K562 (cell line): ENCODE data around the gene NEUROG3.

ENCODE experiments used
- BHLHE40 ChIP-seq: IDR thresholded peaks from 2 replicates; pipeline ENCODE4 v1.6.1; 2011; ENCODE audit warnings: low read length, improper control_type of control experiment
- BRCA1 ChIP-seq, 2 experiments: fragments of 450-650 bp in 1 of 2; sonication (generic) in 1 of 2; formaldehyde crosslinking in 1 of 2; IDR thresholded peaks; 2 replicates each; pipeline versions ENCODE4 v1.5.0 to v1.6.1; 2017 to 2020; ENCODE audit warnings: mild to moderate bottlenecking in 1 of 2, missing genetic modification reagents in 1 of 2
- CBX5 ChIP-seq: IDR thresholded peaks from 2 replicates; pipeline ENCODE4 v1.6.1; 2014; ENCODE audit warnings: low read depth, borderline replicate concordance
- CTCF ChIP-seq, 3 experiments: IDR thresholded peaks in 2 of 3; conservative IDR thresholded peaks in 1 of 3; 2 replicates each; pipeline ENCODE4 v1.5.1; 2011 to 2012; ENCODE audit warnings: low read length in 3 of 3, mild to moderate bottlenecking in 3 of 3, control low read depth in 2 of 3, improper control_type of control experiment in 1 of 3, inconsistent platforms in 1 of 3, low read depth in 1 of 3, mixed read lengths in 1 of 3, moderate library complexity in 1 of 3; ENCODE audit not compliant: insufficient read depth in 2 of 3
- HDGF ChIP-seq: fragments of 450-650 bp; IDR thresholded peaks from 2 replicates; pipeline ENCODE4 v1.6.1; 2016
- PHF20 ChIP-seq: fragments of 450-650 bp; IDR thresholded peaks from 2 replicates; pipeline ENCODE4 v1.6.1; 2018; ENCODE audit not compliant: partially characterized antibody
- PHF21A ChIP-seq: fragments of 450-650 bp; IDR thresholded peaks from 2 replicates; pipeline ENCODE4 v1.6.1; 2017; ENCODE audit warnings: low read depth, borderline replicate concordance
- POLR2A ChIP-seq: fragments of 450-650 bp; conservative IDR thresholded peaks from 2 replicates; pipeline ENCODE4 v1.6.1; 2016
- SMARCA4 ChIP-seq: fragments of 450-650 bp; IDR thresholded peaks from 2 replicates; pipeline ENCODE4 v1.6.1; 2016
- TBP ChIP-seq: optimal IDR thresholded peaks from 2 replicates; pipeline ENCODE3; 2011; ENCODE audit warnings: low read depth, low read length, improper control_type of control experiment
- ZBTB7A ChIP-seq: IDR thresholded peaks from 2 replicates; pipeline ENCODE4 v1.6.1; 2011; ENCODE audit warnings: low read depth, mild to moderate bottlenecking, low read length, moderate library complexity, borderline replicate concordance; ENCODE audit not compliant: control insufficient read depth
- TF ChIP-seq, protein P1 (sequence below): fragments of 450-650 bp; conservative IDR thresholded peaks from 2 replicates; pipeline ENCODE4 v1.6.1; 2016; ENCODE audit warnings: missing genetic modification characterization, low read depth, mild to moderate bottlenecking, missing compliant biosample characterization, moderate library complexity
- TF ChIP-seq, protein P2 (sequence below): sonication (generic); formaldehyde crosslinking; IDR thresholded peaks from 2 replicates; pipeline ENCODE4 v1.5.0; 2020; ENCODE audit warnings: missing genetic modification reagents

GRCh38 chr10:69562731-69563254 is 10.4 kb downstream of the NEUROG3 start:
- no peak for TF ChIP-seq BRCA1 (IDR thresholded peaks at IDR 0.05)
- no peak for TF ChIP-seq BRCA1 (CRISPR knock-in tag; IDR thresholded peaks at IDR 0.05)
- TF ChIP-seq BHLHE40 = no peak
- no peak for TF ChIP-seq SMARCA4
- TF ChIP-seq PHF20 = no peak
- TF ChIP-seq PHF21A = no peak
- TF ChIP-seq CTCF (IDR thresholded peaks at IDR 0.05 in 2 of 3, conservative IDR thresholded peaks at IDR 0.05 in 1 of 3; ENCODE audit: insufficient read depth in 2 of 3, low read depth in 1 of 3, low read length in 3 of 3) = no peak
- TF ChIP-seq, protein P1, sequence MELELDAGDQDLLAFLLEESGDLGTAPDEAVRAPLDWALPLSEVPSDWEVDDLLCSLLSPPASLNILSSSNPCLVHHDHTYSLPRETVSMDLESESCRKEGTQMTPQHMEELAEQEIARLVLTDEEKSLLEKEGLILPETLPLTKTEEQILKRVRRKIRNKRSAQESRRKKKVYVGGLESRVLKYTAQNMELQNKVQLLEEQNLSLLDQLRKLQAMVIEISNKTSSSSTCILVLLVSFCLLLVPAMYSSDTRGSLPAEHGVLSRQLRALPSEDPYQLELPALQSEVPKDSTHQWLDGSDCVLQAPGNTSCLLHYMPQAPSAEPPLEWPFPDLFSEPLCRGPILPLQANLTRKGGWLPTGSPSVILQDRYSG (tag) = no peak
- TF ChIP-seq, protein P2, sequence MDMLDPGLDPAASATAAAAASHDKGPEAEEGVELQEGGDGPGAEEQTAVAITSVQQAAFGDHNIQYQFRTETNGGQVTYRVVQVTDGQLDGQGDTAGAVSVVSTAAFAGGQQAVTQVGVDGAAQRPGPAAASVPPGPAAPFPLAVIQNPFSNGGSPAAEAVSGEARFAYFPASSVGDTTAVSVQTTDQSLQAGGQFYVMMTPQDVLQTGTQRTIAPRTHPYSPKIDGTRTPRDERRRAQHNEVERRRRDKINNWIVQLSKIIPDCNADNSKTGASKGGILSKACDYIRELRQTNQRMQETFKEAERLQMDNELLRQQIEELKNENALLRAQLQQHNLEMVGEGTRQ (CRISPR knock-in tag) = no peak
- TF ChIP-seq CBX5 = no peak
- no peak for TF ChIP-seq POLR2A
- TF ChIP-seq ZBTB7A = no peak
- no peak for TF ChIP-seq HDGF
- TF ChIP-seq TBP = no peak
